AG09319 (cell line): ENCODE data around the gene AGRP.

Source experiments
- DNase-seq: peaks from one replicate; pipeline ENCODE4 v3.0.0-alpha.2; 2010; ENCODE audit warnings: low read depth; ENCODE audit errors: extremely low read depth
- TF ChIP-seq, protein P1 (sequence below): IDR thresholded peaks from 2 replicates; pipeline ENCODE4 v1.5.1; 2011; ENCODE audit warnings: low read depth, mild to moderate bottlenecking, inconsistent platforms, low read length, moderate library complexity

AGRP gene

DNA sequence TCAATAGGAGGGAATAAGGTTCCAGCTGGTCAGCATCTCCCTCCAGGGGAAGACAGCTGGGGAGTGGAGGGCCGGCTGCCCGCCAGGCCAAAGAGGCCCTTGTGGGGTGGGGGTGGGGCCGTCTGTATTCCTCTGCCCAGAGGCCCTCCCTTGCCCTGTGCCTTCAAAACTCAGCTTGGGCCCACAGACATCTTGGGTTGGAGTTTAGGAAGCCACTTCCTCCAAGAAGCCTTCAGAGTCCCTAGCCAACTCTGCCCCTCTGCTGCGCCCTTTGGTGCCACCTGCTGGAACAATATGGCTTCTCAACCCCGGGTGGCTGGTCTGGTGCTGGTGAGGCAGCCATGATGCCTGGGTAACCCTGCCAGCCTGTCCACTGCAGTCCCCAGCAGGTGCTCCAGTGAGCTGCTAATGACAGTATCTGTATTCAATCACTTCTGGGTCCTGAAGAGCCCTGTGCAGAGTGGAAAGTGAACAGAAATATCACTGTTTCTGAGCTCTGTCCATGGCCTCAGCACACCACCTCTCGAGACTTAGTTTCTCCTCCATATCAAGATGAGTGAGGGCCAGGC is 35.8 kb downstream of the AGRP start:
- no peak for DNase-seq
- TF ChIP-seq, protein P1, sequence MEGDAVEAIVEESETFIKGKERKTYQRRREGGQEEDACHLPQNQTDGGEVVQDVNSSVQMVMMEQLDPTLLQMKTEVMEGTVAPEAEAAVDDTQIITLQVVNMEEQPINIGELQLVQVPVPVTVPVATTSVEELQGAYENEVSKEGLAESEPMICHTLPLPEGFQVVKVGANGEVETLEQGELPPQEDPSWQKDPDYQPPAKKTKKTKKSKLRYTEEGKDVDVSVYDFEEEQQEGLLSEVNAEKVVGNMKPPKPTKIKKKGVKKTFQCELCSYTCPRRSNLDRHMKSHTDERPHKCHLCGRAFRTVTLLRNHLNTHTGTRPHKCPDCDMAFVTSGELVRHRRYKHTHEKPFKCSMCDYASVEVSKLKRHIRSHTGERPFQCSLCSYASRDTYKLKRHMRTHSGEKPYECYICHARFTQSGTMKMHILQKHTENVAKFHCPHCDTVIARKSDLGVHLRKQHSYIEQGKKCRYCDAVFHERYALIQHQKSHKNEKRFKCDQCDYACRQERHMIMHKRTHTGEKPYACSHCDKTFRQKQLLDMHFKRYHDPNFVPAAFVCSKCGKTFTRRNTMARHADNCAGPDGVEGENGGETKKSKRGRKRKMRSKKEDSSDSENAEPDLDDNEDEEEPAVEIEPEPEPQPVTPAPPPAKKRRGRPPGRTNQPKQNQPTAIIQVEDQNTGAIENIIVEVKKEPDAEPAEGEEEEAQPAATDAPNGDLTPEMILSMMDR, result peak; percentile 57

DNA sequence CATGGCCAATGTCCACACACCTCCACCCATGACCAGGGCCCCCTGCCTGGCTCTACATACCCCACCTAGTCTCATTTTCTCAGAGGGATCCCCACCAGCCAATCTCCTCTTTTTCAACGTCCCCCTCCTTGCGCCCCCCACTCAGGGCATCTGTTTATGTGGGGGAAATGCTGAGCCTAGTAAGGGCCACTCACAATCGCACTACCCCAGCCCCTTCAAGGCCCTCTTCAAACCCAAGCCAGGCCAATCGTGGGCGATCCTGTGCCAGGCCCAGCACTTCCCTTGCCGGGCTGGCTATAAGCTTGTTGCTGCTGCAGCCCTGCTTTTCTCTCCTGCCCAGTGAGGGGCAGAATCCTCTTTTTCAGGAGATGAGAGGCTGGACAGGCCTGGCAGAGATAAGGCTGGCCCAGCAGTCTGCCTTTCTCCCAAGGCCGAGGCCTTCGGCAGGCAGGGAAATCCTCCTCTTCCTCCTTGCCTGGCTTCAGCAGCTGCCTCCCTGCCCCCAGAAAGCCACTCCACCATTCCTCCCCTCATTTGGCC is 36.3 kb downstream of the AGRP start:
- DNase-seq, result no peak
- TF ChIP-seq, protein P1, result no peak

DNA sequence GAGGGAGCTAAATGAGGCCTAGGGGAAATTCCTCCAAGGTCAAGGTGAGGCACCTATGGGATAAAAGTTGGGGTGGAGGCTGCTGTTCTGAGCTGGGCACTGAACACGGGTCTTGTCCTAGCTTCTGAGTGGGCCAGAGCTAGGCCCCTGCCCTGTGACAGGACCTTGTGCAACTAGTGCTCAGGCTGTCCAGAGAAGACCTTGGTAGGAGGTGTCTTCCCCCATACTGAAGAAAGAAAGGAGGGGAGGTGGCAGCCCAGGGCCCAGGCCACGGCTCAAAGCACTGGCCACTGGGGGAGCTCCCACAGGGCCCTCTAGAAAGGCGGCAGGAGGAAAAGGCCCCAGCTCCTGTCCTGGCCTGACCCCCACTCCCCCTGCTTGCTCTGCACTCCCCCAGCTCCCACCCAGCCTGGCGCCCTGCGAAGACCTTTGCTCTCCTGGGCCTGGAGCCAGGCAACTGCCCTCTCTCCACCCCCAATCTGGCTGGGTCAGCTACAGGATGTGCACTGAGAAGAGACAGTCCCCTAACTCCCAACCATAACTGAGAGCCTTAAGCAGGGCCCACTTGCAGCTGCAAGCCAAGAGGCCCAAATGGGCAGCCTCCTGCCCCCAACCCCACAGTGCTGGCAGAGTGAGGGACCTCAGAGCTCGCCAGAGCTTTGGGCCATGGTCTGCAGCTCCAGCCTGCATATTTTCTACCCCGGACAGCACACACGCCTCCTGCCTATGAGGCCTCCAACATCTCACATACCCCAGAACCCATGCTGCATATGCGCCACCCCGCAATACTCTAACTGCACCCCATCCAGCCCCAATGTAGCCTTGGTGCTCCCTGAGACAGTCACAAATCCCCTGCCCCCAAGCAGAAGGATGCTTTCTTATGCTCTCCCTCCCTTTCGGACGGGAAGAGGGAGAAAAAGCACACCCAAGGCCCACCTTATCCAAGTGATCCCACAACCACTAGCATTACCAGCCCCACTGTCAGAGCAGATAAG is 37.1 kb downstream of the AGRP start:
- TF ChIP-seq, protein P1, result no peak; the same call in 1 of the 2 replicates
- DNase-seq, result no peak

DNA sequence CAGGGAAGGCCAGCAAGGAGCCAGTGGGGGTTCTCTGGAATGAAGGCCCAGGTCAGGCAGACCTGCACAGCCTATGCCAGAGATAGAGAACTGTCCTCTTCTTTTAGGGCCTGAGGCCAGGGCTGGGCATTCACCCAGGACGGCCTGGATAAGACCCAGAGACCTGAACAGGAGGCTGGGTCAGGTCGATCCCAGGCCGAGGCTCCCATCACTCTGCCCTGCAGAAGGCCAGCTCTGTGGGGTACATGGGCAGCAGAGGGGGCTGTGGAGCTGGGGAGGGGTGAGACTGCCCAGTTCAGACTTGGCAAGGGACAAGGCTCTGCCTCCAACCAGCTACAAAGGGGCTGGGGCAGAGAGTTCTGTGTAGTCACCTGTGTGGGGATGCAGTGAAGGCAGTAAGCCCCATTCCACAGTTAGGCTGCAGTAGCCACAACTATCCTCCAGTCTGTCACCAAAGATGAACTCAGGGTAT is 37.9 kb downstream of the AGRP start:
- TF ChIP-seq, protein P1, result no peak; the same call in none of the 2 replicates
- DNase-seq, result no peak

DNA sequence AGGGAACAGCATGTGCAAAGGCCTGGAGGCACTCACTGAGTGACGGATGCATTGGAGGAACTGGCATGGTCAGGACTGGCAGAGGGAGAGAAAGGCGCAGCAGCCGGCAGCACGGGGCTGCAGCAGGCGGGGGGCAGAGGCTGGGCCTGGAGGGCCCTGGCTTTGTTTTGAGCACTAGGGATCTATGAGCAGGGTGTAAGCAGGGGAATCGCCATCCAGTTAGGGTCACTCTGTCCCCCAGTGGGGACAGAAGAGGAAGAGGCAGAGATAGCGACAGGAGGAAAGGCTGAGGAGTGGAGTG is 38.3 kb downstream of the AGRP start:
- TF ChIP-seq, protein P1, result no peak
- no peak for DNase-seq

DNA sequence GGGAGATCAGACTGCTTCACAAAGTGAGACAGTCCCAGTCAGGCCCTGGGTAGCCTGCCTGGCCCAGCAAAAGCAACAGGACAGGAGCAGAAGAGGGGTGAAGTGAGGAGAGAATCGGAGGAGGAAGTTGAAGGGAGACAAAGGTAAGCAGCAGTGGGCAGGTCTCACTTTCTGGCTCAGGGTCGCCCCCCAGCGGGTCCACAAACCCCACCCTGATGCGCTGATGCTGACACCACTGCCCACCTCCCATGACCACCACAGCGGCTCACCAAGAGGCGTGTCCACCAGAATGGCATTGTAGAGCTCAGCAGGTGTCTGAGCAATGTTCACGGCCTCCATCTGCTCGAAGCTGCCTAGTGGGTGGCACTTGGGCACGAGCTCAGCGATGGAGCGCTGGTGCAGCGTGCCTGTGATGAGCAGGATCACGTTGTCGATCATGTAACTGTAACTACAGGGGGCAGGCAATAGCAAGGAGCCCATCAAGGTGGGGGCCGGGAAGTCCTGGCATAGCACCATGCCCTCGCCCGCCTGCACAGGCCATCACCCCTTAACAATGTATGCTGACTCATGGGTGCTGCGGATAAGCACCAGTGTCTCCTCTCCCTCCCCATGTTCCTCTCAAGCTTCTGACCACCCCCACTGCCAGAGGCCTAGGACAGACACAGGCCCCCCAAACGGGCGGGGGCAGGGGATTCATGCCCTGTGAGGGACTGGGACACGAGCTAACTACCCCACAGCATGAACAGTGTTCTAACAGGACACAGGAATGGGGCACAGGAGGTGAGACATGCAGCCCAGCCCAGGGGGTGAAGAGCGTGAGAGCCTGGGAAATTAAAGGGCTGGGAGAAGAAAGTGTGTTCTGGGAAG is 38.9 kb downstream of the AGRP start:
- DNase-seq, result no peak
- TF ChIP-seq, protein P1, result no peak; the same call in 1 of the 2 replicates
